Measurements from ENCODE around the gene S100A4.

Gene S100A4

DNA sequence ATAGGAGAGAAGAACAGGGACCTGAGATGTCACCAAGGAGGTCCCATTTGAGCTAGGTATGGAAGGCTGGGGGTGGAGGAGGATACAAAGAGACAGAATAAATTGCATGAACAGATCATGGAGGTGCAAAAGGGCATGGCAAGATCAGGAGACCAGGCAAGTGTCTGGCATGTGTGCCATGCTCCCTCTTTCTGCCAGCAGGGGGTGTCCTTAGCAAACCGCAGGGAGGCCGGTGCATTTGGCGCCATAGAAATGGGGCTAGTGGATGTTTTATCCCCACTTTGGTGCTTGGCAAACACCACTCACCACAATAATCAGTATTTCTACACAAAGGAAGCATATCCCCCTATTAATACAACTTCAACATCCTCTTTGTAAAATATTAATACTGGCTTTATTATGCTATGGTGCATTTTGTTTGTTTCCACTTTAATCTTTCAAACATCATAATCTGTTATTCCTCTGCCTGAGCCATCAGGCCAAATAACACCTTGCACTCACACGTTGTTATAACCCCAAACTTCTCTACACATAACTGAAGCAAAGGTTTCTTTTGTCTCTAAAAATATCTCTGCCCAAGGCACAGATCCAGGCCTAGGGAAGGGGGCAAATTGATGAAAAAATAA, 35.8 kb downstream of the S100A4 start:
- WGBS, 2 experiments: 64 to 73% methylated on average over 4 of the region's 4 CpGs

GRCh38 chr1:153509036-153509435, 36.6 kb downstream of the S100A4 start:
- Histone ChIP-seq H3K27me3 (ENCODE audit: control insufficient read depth, insufficient read depth, low read length, poor library complexity, severe bottlenecking) (no peaks in the 10 kb centered on the region), H3K9me3 (ENCODE audit: control insufficient read depth, low read length) (no peaks in the 10 kb centered on the region), H3K27ac (ENCODE audit: insufficient read depth, low read depth, low read length, poor library complexity, severe bottlenecking) (no peak overlapping the region), H3K4me1 (ENCODE audit: control insufficient read depth, insufficient read depth, low read length) (no peaks in the 10 kb centered on the region), H3K4me3 (ENCODE audit: insufficient read depth, low read depth, low read length) (no peak overlapping the region), H3K36me3 (ENCODE audit: control insufficient read depth, insufficient read depth, low read length) (no peaks in the 10 kb centered on the region)
- WGBS, 2 experiments: 89 to 91% methylated on average over 3 of the region's 3 CpGs

More for the DNA sequence above, 35.8 kb downstream of the S100A4 start:
- H3K27me3 ChIP-seq (ENCODE audit: control insufficient read depth, insufficient read depth, low read length, poor library complexity, severe bottlenecking): no peaks in the 10 kb centered on the region
- no peaks in the 10 kb centered on the region for H3K4me1 ChIP-seq (ENCODE audit: control insufficient read depth, insufficient read depth, low read length)
- H3K36me3 ChIP-seq (ENCODE audit: control insufficient read depth, insufficient read depth, low read length): no peaks in the 10 kb centered on the region
- H3K9me3 ChIP-seq (ENCODE audit: control insufficient read depth, low read length): no peaks in the 10 kb centered on the region
- no peak overlapping the region for H3K4me3 ChIP-seq (ENCODE audit: insufficient read depth, low read depth, low read length)
- no peak overlapping the region for H3K27ac ChIP-seq (ENCODE audit: insufficient read depth, low read depth, low read length, poor library complexity, severe bottlenecking)

GRCh38 chr1:153507926-153508583, 37.6 kb downstream of the S100A4 start:
- Histone ChIP-seq H3K4me3 (ENCODE audit: insufficient read depth, low read depth, low read length) (no peak overlapping the region), H3K27ac (ENCODE audit: insufficient read depth, low read depth, low read length, poor library complexity, severe bottlenecking) (no peak overlapping the region), H3K27me3 (ENCODE audit: control insufficient read depth, insufficient read depth, low read length, poor library complexity, severe bottlenecking) (no peaks in the 10 kb centered on the region), H3K9me3 (ENCODE audit: control insufficient read depth, low read length) (no peaks in the 10 kb centered on the region), H3K36me3 (ENCODE audit: control insufficient read depth, insufficient read depth, low read length) (no peaks in the 10 kb centered on the region), H3K4me1 (ENCODE audit: control insufficient read depth, insufficient read depth, low read length) (no peaks in the 10 kb centered on the region)
- WGBS, 2 experiments: 89 to 94% methylated on average over 11 of the region's 11 CpGs

DNA sequence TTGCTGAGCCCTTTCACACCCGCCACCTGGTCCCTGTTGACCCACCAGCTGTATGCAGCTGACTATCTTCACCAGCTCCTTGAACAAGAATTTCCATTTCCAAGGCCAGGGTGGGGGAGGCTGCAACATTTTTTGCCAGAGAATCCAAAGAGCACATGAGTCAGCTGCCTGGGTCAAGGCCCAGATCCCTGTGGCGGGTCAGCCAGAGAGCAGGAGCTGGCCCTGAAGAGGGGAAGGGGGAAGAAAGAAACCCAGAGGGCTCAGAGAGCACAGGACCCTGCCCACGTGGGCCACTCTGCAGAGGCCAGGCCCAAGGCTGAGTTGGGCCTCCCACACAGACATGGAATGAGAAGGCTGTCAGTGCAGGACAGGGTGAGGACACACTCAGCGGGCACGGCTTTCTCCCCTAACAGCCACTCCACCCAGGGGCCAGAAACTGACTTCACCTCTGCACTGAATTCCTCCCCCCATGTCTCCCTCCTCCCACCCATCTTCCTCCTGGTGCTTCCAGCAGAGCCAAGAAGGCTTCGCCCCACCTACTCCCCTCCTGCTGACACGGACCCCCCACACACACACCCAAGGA, 38.7 kb downstream of the S100A4 start:
- Histone ChIP-seq H3K27me3 (ENCODE audit: control insufficient read depth, insufficient read depth, low read length, poor library complexity, severe bottlenecking) (no peaks in the 10 kb centered on the region), H3K27ac (ENCODE audit: insufficient read depth, low read depth, low read length, poor library complexity, severe bottlenecking) (no peak overlapping the region), H3K9me3 (ENCODE audit: control insufficient read depth, low read length) (no peaks in the 10 kb centered on the region), H3K4me3 (ENCODE audit: insufficient read depth, low read depth, low read length) (no peak overlapping the region), H3K36me3 (ENCODE audit: control insufficient read depth, insufficient read depth, low read length) (no peaks in the 10 kb centered on the region), H3K4me1 (ENCODE audit: control insufficient read depth, insufficient read depth, low read length) (no peaks in the 10 kb centered on the region)
- 79% methylated on average over 7 of the region's 7 CpGs for WGBS, 2 experiments

DNA sequence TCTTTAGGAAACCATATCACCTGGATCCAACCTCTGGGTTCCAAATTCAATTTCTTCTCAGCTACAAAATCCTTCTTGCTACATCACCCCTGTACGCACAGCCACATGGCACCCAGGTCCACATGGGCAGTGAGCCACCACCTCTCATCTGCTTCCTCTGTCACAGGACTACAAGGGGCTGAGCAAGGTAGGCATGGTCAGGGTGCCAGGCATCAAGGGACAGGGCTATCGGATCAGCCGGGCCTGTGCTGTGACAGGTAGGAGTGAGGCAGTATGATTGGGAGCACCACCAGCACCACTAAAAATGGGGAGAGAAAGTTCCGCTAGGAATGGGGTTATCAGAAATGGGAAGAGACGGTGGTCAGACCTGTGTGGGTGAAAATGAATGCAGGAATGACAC, 39.2 kb downstream of the S100A4 start:
- 93% methylated on average over 5 of the region's 5 CpGs for WGBS, 2 experiments
- no peaks in the 10 kb centered on the region for H3K4me1 ChIP-seq (ENCODE audit: control insufficient read depth, insufficient read depth, low read length)
- no peaks in the 10 kb centered on the region for H3K9me3 ChIP-seq (ENCODE audit: control insufficient read depth, low read length)
- no peak overlapping the region for H3K27ac ChIP-seq (ENCODE audit: insufficient read depth, low read depth, low read length, poor library complexity, severe bottlenecking)
- no peaks in the 10 kb centered on the region for H3K36me3 ChIP-seq (ENCODE audit: control insufficient read depth, insufficient read depth, low read length)
- H3K27me3 ChIP-seq (ENCODE audit: control insufficient read depth, insufficient read depth, low read length, poor library complexity, severe bottlenecking): no peaks in the 10 kb centered on the region
- H3K4me3 ChIP-seq (ENCODE audit: insufficient read depth, low read depth, low read length): no peak overlapping the region

DNA sequence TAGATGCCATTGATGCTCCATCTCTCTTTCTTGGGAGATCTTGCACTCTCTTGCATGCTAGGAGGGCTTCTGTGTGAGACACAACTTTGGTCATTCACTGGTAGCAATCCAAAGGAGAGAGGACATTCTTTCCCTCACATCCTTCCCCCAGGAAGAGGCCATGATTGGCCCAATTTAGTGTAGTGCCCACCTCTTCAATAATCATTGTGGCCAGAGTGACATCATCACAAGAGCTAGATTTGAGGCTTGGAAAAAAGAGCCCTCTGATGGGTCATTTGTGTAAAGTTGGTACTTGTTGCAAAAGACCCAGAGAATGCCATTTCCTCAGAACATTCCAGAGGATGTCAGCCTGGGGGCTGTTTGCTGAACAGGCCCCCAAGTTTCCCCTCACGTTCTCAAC, 40.0 kb downstream of the S100A4 start:
- 81 to 89% methylated on average over 1 of the region's 1 CpG for WGBS, 2 experiments
- no peaks in the 10 kb centered on the region for H3K4me1 ChIP-seq (ENCODE audit: control insufficient read depth, insufficient read depth, low read length)
- H3K9me3 ChIP-seq (ENCODE audit: control insufficient read depth, low read length): no peaks in the 10 kb centered on the region
- no peak overlapping the region for H3K27ac ChIP-seq (ENCODE audit: insufficient read depth, low read depth, low read length, poor library complexity, severe bottlenecking)
- H3K36me3 ChIP-seq (ENCODE audit: control insufficient read depth, insufficient read depth, low read length): no peaks in the 10 kb centered on the region
- H3K27me3 ChIP-seq (ENCODE audit: control insufficient read depth, insufficient read depth, low read length, poor library complexity, severe bottlenecking): no peaks in the 10 kb centered on the region
- H3K4me3 ChIP-seq (ENCODE audit: insufficient read depth, low read depth, low read length): no peak overlapping the region

DNA sequence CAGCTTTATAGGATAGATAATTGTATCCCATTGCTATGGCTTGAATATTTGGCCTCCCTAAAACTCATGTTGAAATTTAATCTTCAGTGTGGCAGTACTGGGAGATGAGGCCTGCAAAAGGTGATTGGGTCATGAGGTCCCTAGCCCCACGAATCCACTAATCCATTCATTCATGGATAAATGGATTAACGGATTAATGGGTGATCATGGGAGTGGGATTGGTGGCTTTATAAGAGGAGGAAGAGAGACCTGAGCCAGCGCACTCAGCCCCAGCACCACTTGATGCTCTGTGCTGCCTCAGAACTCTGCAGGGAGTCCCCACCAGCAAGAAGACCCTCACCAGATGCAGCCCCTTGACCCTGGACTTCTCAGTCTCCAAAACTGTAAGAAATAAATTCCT, 41.8 kb downstream of the S100A4 start:
- no peaks in the 10 kb centered on the region for H3K9me3 ChIP-seq (ENCODE audit: control insufficient read depth, low read length)
- H3K36me3 ChIP-seq (ENCODE audit: control insufficient read depth, insufficient read depth, low read length): no peaks in the 10 kb centered on the region
- H3K4me3 ChIP-seq (ENCODE audit: insufficient read depth, low read depth, low read length): no peak overlapping the region
- no peak overlapping the region for H3K27ac ChIP-seq (ENCODE audit: insufficient read depth, low read depth, low read length, poor library complexity, severe bottlenecking)
- H3K4me1 ChIP-seq (ENCODE audit: control insufficient read depth, insufficient read depth, low read length): no peaks in the 10 kb centered on the region
- no peaks in the 10 kb centered on the region for H3K27me3 ChIP-seq (ENCODE audit: control insufficient read depth, insufficient read depth, low read length, poor library complexity, severe bottlenecking)
- 88 to 97% methylated on average over 3 of the region's 3 CpGs for WGBS, 2 experiments

DNA sequence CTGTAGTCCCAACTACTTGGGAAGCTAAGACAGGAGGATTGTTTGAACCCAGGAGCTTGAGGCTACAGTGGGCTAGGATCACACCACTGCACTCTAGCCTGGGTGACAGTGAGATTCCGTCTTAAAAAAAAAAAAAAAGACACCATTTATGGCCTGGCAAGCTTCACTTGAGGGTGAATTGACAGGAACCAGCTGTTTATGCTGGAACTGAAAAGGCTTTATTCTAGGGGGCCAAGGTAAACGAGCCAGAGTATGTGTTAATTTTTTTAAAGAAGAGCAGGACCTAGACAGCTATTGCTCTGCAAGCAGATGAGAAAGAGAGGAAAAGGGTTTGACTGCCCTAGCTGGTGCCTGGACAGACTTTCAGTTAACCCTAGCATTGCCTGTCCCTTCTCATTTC, 46.9 kb downstream of the S100A4 start:
- Histone ChIP-seq H3K4me3 (ENCODE audit: insufficient read depth, low read depth, low read length) (no peak overlapping the region), H3K27ac (ENCODE audit: insufficient read depth, low read depth, low read length, poor library complexity, severe bottlenecking) (no peak overlapping the region), H3K9me3 (ENCODE audit: control insufficient read depth, low read length) (no peaks in the 10 kb centered on the region), H3K36me3 (ENCODE audit: control insufficient read depth, insufficient read depth, low read length) (no peaks in the 10 kb centered on the region), H3K27me3 (ENCODE audit: control insufficient read depth, insufficient read depth, low read length, poor library complexity, severe bottlenecking) (no peaks in the 10 kb centered on the region), H3K4me1 (ENCODE audit: control insufficient read depth, insufficient read depth, low read length) (no peaks in the 10 kb centered on the region)
- WGBS, 2 experiments: 64 to 74% methylated on average over 2 of the region's 2 CpGs

GRCh38 chr1:153495536-153495935, 50.1 kb downstream of the S100A4 start:
- H3K36me3 ChIP-seq (ENCODE audit: control insufficient read depth, insufficient read depth, low read length): no peaks in the 10 kb centered on the region
- H3K9me3 ChIP-seq (ENCODE audit: control insufficient read depth, low read length): no peaks in the 10 kb centered on the region
- 90 to 92% methylated on average over 6 of the region's 6 CpGs for WGBS, 2 experiments
- no peak overlapping the region for H3K4me3 ChIP-seq (ENCODE audit: insufficient read depth, low read depth, low read length)
- H3K27ac ChIP-seq (ENCODE audit: insufficient read depth, low read depth, low read length, poor library complexity, severe bottlenecking): no peak overlapping the region
- peaks cover 4% of the 10 kb centered on the region for H3K4me1 ChIP-seq (ENCODE audit: control insufficient read depth, insufficient read depth, low read length)
- H3K27me3 ChIP-seq (ENCODE audit: control insufficient read depth, insufficient read depth, low read length, poor library complexity, severe bottlenecking): no peaks in the 10 kb centered on the region

DNA sequence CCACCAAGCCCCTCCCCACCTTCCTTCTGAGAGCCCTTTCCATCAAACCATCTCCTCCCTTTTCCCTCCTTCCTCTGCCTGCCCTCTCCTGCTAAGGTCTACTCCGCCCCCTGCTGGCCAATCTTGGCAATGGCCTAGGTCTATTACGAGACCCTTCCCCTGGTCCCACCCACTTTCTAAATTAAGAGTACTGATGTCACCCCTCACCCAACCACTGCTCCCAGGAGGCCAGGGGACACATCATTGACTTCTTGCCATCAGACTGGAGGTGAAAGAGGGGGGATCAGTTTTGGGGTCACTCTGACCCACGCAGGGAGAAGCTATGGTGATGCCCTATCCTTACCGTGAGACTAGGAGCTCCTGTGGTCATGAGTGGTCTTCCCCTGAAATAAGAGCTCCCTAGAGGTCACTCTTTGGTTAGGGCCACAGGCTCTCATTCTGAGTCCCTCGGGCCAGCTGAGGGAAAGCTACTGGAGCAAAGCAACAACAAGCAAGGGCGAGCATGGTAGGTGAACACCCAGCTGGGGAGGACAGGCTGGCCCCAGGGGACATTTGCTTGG, 50.5 kb downstream of the S100A4 start:
- no peaks in the 10 kb centered on the region for H3K9me3 ChIP-seq (ENCODE audit: control insufficient read depth, low read length)
- 41 to 46% methylated on average over 6 of the region's 6 CpGs for WGBS, 2 experiments
- no peak overlapping the region for H3K4me3 ChIP-seq (ENCODE audit: insufficient read depth, low read depth, low read length)
- H3K36me3 ChIP-seq (ENCODE audit: control insufficient read depth, insufficient read depth, low read length): no peaks in the 10 kb centered on the region
- H3K27ac ChIP-seq (ENCODE audit: insufficient read depth, low read depth, low read length, poor library complexity, severe bottlenecking): no peak overlapping the region
- no peaks in the 10 kb centered on the region for H3K27me3 ChIP-seq (ENCODE audit: control insufficient read depth, insufficient read depth, low read length, poor library complexity, severe bottlenecking)
- H3K4me1 ChIP-seq (ENCODE audit: control insufficient read depth, insufficient read depth, low read length): peaks cover 6% of the 10 kb centered on the region

Measured in ectodermal cell (in vitro differentiated cells).